ENCODE measurements around the gene DIS3L2. TPM values are rescaled to one million over a fixed set of nuclear protein-coding genes. Genes with fewer than 3 reads are reported as not detected.

The DIS3L2 gene
- total and polyA plus RNA-seq, 2 of the 4 experiments (the other 2 are of a cell fraction): 14.7 to 19.2 TPM

GRCh38 chr2:232022718-232023117 is 61.2 kb downstream of the DIS3L2 start:
- no peak overlapping the region for H3K4ac ChIP-seq (ENCODE audit: low read depth, low read length)
- BruUV-seq (replicated peaks): no TSS peak
- no peak overlapping the region for H2AFZ ChIP-seq (replicated peaks; ENCODE audit: low read length, poor library complexity)
- no peaks in the 10 kb centered on the region for H4K20me1 ChIP-seq (ENCODE audit: insufficient read depth, low read length)
- dilution Hi-C loops (cut with HindIII; ENCODE audit: low sequenced_read_pairs, unreplicated experiment) (no loop called here), intact Hi-C loops (cut with micrococcal nuclease) (no loop called here), in situ Hi-C loops (cut with MboI; ENCODE audit: low sequenced_read_pairs) (no loop called here)
- H3K79me1 ChIP-seq (ENCODE audit: low read depth in 1 of 2, low read length in 2 of 2): peaks cover 7 to 13% of the 10 kb centered on the region in 2 experiments; a peak in 3 of 4 replicates
- no peak overlapping the region for H3K18ac ChIP-seq (ENCODE audit: low read depth, low read length)
- H2AK5ac ChIP-seq (ENCODE audit: low read depth, low read length): no peak overlapping the region
- WGBS, 2 experiments (ENCODE audit: extremely low coverage in 2 of 2, insufficient read length in 1 of 2): no CpG with 5 or more reads among the region's 3 CpGs
- H2BK20ac ChIP-seq (ENCODE audit: low read depth, low read length): no peak overlapping the region
- no peak overlapping the region for H4K8ac ChIP-seq (ENCODE audit: low read depth in 2 of 2, low read length in 2 of 2)
- H3K27me3 ChIP-seq (ENCODE audit: control insufficient read depth, insufficient read depth, low read length): no peaks in the 10 kb centered on the region
- no peak overlapping the region for H3K14ac ChIP-seq (replicated peaks; ENCODE audit: low read depth, low read length)
- no peaks in the 10 kb centered on the region for H3K4me1 ChIP-seq (ENCODE audit: control insufficient read depth, insufficient read depth, low read length)
- ATAC-seq (ENCODE audit: low read depth) (no peak; the same call in 1 of the 2 replicates), DNase-seq (no peak)
- H2BK15ac ChIP-seq (ENCODE audit: low read depth, low read length): no peak overlapping the region
- no peak overlapping the region for H3K9ac ChIP-seq (ENCODE audit: low read depth, low read length)
- ChIA-PET CTCF (no interaction called here), POLR2A (ENCODE audit: unreplicated experiment) (interaction anchor here (0.5 kb wide), 1 partner anchor 60 kb away, joined by 3 read pairs; no protein-coding TSS in a partner anchor)
- no peak overlapping the region for H4K5ac ChIP-seq (ENCODE audit: low read depth, low read length)
- no peak overlapping the region for H3K27ac ChIP-seq (ENCODE audit: insufficient read depth, low read length)
- no peaks in the 10 kb centered on the region; the same call in 1 of the 2 replicates for H3K9me1 ChIP-seq (ENCODE audit: insufficient read depth, low read length)
- H3K36me3 ChIP-seq (ENCODE audit: control insufficient read depth, insufficient read depth, low read length): peaks cover 7% of the 10 kb centered on the region; the same call in 1 of the 2 replicates
- no peaks in the 10 kb centered on the region for H3K9me3 ChIP-seq (ENCODE audit: control insufficient read depth, insufficient read depth, low read length)
- TF ChIP-seq MAZ (IDR thresholded peaks at IDR 0.05; ENCODE audit: borderline replicate concordance, low read depth, low read length): no peak
- TF ChIP-seq MAFK (IDR thresholded peaks at IDR 0.05; ENCODE audit: low read depth, low read length): no peak
- TF ChIP-seq NFE2L2 (IDR thresholded peaks at IDR 0.05; ENCODE audit: low read depth, low read length): no peak
- no peak for TF ChIP-seq FOS (IDR thresholded peaks at IDR 0.05; ENCODE audit: low read depth, low read length)
- no peak for TF ChIP-seq USF2 (IDR thresholded peaks at IDR 0.05; ENCODE audit: low read depth, low read length)
- TF ChIP-seq POLR2A (IDR thresholded peaks at IDR 0.05; ENCODE audit: low read depth, low read length): no peak
- TF ChIP-seq RCOR1 (IDR thresholded peaks at IDR 0.05; ENCODE audit: insufficient replicate concordance, low read length): no peak
- no peak for TF ChIP-seq ELK1 (IDR thresholded peaks at IDR 0.05; ENCODE audit: borderline replicate concordance, low read depth, low read length)
- TF ChIP-seq RFX5 (IDR thresholded peaks at IDR 0.05; ENCODE audit: low read depth, low read length): no peak
- TF ChIP-seq CEBPB (IDR thresholded peaks at IDR 0.05; ENCODE audit: low read depth, low read length): no peak
- TF ChIP-seq BHLHE40 (IDR thresholded peaks at IDR 0.05; ENCODE audit: low read depth, low read length): no peak
- TF ChIP-seq MXI1 (IDR thresholded peaks at IDR 0.05; ENCODE audit: borderline replicate concordance, low read depth, low read length): no peak
- TF ChIP-seq RAD21 (IDR thresholded peaks at IDR 0.05; ENCODE audit: low read length): no peak
- TF ChIP-seq CTCF (conservative IDR thresholded peaks at IDR 0.05; ENCODE audit: low read depth, low read length): no peak
- TF ChIP-seq SMC3 (IDR thresholded peaks at IDR 0.05; ENCODE audit: low read depth, low read length): no peak
- no peak for TF ChIP-seq CHD1 (IDR thresholded peaks at IDR 0.05; ENCODE audit: low read depth, low read length)
- H2BK120ac ChIP-seq (ENCODE audit: low read depth, low read length): no peak overlapping the region
- no peak overlapping the region for H4K91ac ChIP-seq (ENCODE audit: insufficient read depth, low read depth, low read length)
- no peak overlapping the region for H2BK5ac ChIP-seq (ENCODE audit: low read depth, low read length, poor library complexity, severe bottlenecking)
- H3K4me2 ChIP-seq (ENCODE audit: low read depth, low read length): no peak overlapping the region
- no peak overlapping the region for H3K23ac ChIP-seq (ENCODE audit: low read depth, low read length)
- no peak overlapping the region for H2AK9ac ChIP-seq (replicated peaks; ENCODE audit: low read depth, low read length, poor library complexity)
- no peak overlapping the region for H3K56ac ChIP-seq (ENCODE audit: extremely low read depth, insufficient read depth, low read length)
- no peak overlapping the region for H3K4me3 ChIP-seq (ENCODE audit: insufficient read depth, low read depth, low read length)
